ENCODE results near the gene C15orf40.
"Not testable (repeated sequence)": the region's sequence is repeated elsewhere in the genome, so short reads cannot be mapped to it uniquely, and the experiment has no call there.

The C15orf40 gene

DNA sequence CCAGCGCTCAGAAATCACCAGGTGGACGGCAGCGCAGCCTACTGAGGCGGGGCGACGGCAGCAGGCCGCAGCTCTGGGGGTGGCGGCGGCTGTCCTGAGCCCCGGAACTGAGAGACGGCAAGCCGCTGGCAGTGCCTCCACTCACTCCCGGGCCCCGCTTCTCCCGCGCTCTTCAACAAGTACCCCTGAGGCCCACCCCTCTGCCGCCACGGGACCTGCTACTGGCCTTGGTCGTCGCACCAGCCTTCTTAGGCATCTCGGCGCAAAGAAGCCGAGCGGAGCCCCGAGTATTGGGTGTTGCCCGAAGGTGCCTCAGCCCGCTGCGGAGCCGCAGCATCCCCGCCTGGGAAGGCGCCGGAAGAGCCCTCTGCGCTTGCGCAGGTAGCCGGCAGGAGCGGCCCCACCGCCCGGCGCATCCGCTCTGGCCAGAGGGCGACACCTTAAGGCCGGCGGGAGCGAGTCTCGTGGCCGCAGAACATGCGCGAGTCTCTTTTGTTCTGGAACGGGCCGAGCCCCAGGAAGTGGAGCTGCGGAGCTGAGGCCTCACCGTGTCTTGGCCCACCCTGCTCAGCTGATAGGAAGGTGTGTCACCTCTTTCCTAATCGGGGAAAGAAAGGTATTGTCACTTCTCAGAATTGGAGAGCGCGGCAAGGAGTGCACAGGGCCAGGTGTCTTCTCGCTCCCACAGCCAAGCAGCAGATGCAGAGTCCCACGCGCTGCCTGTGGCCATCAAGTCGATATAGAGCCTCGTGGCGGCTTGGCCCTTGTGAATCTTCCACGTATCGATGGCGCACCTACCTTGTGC is at the start of gene C15orf40:
C15orf40 (minus strand) TSS at position 369 of the 805 bp plus-strand sequence; CDS start at position 337, 32 bp downstream.
- DNase-seq = peak; percentile 75

DNA sequence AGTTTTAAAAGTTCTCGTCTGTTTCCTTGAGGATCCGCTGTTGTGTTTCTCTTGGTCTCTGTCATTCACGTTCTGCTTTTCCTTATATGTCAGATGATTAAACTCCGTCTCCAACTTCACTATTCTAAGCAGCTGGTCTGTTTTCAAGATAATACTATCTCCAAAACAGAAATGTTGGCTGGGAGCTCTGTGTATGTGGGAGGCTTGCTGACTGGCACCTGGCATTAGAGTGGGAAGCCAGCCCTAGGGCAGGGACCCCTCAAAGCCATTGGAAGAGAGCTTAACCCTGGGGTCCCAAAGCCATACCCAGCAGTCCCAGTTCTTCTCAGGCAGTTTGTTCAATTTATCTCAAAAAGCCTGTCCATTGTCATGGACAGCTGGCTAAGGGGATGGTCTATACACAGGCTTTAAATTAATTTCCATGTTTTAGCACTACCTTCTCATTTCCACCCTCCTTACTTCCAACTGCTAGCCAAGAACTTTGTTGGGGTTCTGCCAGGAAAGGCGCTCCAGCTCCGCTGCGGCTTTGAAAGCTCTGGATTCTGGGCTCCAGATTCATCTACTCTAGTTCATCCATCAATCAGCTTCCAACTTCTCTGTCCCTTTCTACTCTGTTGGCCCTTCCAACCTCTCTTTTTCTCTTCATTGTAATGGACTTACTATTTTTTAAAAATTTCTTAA is 46.4 kb upstream of the C15orf40 start:
- DNase-seq = no peak

DNA sequence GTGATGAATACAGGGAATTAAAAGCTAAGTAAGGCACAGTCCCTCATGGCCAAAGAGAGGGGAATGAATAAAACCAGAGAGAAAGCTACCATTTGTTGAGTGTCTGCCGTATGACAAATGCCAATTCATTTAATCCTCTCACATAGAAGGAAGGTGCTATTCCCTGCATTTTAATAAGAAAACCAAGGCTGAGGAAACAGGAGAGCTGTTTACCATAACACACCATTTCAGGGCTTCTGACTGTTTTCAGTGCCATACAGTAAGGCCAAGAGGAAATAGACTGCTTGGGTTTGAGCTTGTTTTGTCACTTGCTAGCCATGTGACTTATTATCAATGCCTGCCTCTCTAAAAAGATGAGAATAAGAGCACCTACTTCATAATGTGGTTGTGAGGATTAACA is 45.6 kb upstream of the C15orf40 start:
- DNase-seq = no peak

DNA sequence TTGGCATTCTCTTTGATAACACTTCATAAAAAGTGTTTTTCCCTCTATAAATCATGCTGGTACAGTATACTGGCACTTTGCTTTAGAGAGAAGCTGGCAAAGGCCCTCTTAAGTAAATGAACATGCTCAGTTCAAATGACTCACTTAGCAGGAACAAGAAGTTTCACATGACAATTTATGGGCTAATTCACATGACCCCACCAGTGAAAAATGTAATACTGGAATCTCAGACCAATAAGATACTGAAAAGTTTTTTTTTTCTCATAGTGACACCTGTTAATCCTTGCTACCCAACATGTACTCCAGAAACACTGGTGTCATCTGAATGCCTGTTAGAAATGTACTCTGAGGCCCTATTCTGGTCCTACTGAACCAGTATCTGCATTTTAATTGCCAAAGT is 41.7 kb upstream of the C15orf40 start:
- no peak for DNase-seq

DNA sequence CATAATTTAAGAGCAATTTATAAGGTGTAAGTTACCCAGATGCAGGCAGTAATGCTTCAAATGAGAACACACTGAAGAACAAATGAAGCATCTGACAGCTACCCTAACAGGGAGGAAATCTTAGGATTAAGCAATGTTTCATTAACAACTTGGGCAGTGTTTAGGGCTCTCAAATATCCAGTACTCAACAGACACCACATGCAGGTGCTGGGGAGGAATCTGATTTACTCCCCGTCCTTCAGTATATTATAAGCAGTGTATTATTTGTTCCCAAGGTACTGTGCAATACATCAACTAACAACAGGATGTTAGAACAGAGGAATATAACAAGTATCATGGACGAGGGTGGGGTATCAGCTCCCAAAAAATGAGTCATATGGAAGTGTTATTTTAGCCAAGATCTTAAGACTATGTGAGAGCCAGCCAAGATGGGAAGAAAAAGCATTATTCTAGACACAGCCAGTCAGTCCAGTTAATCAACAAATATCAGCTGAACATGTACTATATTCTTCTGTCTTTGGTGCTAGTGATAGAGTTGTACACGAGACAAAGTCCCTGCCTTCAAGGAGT is 35.2 kb upstream of the C15orf40 start:
- no peak for DNase-seq

DNA sequence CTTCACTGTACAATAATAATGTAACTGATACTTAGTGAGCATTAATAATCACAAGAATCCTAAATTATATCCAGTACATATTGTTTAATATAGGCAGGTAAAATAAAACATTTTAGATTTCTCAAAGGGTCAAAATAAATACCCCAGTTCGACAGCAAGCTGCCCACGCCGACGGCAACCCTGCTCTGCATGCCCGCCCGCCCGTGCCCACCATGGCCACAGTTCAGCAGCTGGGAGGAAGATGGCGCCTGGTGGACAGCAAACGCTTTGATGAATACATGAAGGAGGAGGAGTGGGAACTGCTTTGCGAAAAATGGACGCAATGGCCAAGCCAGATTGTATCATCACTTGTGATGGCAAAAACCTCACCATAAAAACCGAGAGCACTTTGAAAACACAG is 32.7 kb upstream of the C15orf40 start:
- DNase-seq = no peak

DNA sequence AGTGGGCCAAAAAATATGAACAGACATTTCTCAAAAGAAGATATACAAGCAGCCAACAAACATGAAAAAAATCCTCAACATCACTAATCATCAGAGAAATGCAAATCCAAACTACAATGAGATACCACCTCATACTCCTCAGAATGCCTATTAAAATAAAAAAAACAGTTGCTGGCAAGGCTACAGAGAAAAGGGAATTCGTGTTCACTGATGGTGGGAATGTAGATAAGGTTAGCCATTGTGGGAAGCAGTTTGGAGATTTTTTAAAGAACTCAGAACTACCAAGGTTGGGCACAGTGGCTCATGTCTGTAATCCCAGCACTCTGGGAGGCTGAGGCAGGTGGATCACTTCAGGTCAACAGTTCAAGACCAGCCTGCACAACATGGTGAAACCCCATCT is 27.8 kb upstream of the C15orf40 start:
- DNase-seq = no peak

DNA sequence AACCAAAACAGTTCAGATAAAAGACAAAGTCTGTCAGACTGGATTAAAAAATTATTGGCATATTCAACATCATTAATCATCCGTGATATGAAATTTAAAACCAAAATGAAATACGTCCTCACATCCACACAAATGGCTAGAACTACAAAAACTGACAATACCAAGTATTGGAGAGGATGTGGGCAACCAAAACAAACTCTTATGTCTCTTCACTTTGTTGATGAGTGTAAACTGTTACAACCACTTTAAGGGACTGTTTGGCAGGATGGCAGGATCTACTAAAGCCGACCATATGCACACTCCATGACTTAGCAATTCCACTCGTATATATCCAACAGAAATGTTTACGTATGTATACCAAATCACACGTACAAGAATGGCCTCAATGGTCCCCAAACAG is 24.8 kb upstream of the C15orf40 start:
- DNase-seq = no peak

DNA sequence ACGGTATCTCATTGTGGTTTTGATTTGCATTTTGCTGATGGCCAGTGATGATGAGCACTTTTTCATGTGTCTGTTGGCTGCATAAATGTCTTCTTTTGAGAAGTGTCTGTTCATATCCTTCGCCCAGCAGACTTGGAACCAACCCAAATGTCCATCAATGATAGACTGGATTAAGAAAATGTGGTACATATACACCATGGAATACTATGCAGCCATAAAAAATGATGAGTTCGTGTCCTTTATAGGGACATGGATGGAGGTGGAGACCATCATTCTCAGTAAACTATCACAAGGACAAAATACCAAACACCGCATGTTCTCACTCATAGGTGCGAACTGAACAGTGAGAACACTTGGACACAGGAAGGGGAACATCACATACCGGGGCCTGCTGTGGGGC is 19.8 kb upstream of the C15orf40 start:
- DNase-seq = not testable (repeated sequence)

DNA sequence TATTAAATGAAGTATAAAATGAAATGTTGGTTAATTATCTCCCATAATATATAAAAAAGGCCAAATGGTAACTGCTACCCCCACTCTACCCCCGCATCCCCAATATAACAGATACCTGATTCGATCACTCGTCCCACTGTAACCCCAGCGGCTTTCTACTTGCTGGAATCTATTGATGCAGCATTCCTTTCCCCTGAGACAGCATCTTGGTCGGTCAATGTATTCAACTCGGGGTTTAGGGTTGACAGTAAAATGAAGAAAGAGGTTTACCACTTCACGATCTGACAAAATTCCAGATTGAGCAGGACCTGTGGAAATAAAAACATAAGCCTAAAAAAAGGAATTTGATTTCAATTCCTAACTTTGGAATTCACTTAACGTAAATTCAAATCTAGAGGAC is 18.6 kb upstream of the C15orf40 start:
- no peak for DNase-seq

DNA sequence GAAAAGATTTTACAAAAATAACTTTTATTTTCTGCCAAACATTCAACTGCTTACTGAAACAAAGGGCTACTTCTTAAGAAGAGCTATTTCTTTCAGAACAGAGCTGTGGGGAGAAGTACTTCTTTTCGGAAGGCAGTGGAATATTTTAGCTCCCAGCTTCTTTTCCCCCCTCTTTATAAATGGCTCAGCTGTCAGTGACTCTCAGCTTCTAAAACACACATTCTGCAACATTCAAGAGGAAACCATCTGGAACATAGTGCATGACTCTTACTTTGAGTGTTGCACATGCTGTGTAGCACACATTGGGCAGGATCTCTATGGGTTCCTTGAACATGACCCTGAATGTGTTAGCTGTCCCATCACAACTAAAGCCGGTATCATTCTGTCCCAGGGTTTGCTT is 7.0 kb upstream of the C15orf40 start:
- no peak for DNase-seq

DNA sequence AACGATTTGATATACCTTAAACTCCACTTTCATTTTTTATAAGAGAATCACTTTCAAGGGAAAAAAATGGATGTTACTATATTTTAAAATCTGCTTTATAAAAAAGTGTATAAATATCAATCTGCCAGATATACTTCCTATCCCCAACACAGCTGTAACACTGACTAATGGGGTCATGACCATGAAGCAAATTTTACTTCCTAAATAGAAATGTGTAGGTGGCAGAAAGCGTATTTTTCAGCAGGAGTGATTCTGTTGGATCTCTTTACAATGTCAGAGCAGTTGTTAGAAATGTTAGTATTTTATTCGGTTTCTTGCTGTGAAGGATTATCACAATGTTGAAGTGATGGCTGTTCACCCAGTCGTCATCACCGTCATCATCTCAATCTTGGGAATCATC is 5.5 kb upstream of the C15orf40 start:
- DNase-seq = no peak

DNA sequence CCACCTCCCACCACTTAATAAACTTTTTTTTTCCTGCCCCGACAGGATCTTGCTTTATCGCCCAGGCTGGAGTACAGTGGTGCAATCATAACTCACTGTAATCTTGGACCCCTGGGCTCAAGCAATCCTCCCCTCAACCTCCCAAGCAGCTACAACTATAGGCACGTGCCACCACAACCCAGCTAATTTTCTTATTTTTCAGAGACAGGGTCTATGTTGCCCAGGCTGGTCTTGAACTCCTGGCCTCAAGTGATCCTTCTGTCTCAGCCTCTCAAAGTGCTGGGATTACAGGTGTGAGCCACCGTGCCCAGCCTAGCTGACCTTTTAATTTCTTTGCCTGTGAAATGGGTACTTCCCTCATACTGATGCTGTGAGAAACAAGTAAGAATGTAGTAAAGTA is 3.9 kb upstream of the C15orf40 start:
- DNase-seq = no peak

DNA sequence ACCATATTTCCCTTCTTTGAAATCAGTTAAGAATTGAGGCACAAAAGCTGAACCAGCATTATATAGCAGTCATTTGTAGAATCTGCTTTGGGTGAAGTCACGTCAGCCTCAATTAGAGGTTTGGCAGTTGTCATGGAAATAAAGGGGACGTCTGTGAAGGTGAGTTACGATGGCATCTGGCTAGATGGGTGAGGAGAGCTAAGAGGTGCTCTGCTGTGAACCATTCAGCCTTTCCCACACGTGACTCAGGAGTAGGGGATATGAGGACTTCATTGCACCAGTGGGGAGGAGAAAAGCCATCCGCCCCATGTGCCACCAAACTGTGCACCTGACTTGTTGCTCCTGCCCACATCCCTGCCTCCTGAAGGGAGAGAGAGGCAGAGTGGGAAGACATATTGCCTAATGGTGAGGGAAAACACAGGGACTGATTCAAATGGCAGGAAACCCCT is 2.8 kb upstream of the C15orf40 start:
- no peak for DNase-seq

DNA sequence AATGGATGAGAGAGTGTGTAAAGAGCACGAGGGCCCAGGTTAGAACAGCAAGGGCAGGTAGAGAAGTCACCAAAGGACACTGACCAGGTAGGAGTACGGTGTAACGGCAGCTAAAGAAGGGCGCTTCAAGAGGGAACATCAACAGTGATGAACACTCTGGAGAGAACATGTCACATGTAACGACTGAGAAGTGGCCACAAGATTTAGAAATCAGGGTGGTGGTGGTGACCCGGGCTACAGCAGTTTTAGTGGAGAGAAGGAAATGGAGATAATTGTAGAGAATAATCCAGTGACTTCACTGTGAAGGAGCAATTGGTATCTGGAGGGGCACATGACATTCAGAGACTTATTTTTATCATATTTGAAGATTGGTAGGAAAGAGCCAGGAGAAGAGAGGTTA is 1.2 kb upstream of the C15orf40 start:
- DNase-seq = no peak

DNA sequence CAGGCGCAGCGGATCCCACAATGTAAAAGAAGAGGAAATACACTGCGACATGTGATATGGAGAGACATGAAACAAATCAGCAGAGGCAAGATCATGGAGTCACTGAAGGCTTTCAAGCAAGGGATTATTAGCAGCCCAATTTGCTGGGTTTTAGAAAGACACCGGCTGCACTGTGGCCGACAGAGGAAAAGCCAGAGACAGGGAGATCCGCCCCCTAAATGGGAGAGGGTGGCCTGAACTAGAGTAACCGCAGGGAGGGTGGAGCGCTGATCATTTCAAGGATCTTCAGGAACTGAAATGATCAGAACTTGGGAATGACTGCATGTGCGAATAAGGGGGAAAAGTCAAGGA is 612 bp upstream of the C15orf40 start:
- no peak for DNase-seq

DNA sequence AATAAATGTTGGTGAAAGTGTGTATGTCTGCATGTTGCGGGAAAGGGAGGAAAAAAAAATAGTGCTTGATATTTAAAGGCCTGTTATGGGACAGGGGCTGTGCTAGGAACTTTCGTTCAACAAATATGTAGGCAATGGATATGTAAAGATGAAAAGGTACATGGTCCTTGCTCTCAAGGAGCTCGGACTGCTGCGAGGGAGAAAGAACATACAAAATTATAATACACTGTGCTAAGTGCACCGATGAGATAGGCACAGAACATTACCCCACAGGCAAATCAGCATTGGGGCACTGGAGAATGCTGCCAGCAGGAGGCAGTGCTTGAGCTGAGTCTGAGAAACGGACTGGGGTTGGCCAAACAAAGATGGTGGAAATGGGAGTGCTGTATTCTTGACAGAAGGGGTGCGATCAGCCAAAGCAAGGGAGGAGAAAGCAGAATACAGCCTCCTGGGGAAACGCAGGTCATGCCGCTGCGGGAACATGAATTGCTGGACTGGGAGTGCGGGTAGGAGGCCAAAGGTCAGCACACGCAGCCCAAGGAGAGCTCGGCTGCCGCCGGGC is 649 bp downstream of the C15orf40 start:
- no peak for DNase-seq

DNA sequence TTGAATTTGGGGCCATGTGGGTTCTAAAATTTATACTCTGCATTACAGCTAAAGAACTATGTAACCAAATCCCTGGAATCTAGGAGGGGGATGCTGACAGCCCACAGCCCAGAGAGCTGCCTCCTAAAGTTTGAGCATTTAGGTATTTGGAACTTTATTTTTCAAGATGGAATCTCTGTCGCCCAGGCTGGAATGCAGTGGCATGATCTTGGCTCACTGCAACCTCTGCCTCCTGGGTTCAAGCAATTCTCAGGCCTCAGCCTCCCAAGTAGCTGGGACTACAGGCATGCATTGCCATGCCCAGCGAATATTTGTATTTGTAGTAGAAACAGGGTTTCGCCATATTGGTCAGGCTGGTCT is 10.8 kb downstream of the C15orf40 start:
- not testable (repeated sequence) for DNase-seq

DNA sequence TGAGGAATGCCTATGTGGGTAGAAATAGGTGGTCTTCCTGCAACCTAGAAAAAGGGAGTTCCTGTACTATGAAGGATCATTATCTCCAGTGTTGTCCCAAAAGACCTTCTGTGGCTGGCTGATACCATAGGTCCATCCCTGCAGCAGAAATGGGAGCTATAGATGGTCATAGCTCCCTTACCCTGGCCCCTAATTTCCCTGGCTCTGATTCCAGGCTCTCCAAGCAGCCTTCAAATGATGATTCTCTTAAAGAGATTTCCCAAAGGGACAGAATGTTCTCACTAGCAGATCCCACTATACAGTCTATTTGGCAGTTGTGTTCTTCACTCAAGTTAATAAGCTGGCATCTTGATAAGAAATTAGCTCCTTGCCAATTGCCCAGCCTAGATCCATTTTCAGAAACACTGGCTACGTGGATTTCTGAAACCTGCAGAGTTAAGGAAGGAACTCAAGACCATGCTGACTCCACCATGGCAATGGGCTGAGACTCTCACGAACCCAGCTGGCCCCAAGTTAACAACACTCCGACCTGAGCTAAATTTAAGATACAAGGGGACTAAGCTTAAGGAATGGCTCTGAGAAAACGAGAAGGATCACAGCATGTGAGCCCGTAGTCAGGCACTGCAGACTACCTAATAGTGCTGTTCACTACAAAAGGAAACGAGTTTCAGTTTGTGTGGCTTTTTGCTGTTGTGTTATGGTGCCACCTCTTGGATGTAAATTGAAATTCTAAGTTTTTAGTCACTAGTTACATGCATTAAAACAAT is 11.4 kb downstream of the C15orf40 start:
- no peak for DNase-seq

DNA sequence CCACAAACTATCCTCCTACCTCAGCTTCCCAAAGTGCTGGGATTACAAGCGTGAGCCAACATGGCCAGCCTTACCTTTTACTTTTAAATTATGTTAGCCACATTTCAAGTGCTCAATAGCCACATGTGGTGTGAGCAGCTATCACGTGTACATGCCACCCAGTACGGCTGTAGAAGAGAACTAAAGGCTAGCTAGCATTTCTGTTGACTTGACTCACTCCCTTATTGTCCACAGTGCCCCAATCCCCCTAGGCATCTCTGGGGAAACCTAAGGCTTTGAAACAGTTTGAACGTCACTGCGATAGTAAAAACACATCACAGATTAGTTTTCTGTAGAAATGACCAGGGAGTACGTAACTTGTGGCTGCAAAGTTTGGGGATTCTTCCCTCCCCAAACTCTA is 12.0 kb downstream of the C15orf40 start:
- DNase-seq = no peak

DNA sequence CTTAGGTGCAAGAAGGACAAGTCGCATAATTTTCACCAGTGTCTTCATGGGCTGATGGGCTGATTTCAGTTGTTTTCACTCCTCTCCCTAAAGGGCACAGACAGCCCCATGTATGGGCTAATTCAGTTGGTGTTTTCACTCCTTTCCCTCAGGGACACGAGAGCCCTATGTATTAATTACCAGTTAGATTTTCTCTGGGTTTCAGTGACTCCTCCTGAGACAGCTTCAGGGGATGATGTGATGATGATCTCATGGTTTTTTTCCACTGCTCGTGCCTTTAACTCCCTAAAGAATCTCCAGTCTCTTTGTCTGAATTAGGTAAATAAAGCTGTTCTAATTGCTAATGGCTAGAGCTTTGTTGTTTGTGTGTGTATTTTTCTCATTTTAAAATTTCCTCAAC is 15.5 kb downstream of the C15orf40 start:
- DNase-seq = no peak

DNA sequence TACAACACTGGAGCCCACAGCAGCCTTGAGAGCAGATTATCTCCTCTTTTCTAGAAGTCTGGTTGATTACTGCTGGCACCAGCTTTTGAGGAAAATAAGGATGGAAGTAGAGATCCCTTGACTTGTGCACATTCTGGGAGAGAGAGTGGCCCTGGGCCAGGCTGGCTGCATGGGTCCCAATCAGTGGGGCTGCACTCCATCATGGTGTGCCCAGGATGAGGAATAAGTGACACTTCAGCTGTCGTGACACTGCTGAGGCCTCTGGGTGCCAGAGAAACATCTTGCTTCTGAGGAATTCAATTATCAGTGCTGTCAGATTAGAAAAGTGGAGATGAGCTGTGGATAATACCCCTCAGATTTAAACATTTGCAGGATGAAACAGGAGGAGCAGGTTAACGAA is 16.4 kb downstream of the C15orf40 start:
- no peak for DNase-seq

DNA sequence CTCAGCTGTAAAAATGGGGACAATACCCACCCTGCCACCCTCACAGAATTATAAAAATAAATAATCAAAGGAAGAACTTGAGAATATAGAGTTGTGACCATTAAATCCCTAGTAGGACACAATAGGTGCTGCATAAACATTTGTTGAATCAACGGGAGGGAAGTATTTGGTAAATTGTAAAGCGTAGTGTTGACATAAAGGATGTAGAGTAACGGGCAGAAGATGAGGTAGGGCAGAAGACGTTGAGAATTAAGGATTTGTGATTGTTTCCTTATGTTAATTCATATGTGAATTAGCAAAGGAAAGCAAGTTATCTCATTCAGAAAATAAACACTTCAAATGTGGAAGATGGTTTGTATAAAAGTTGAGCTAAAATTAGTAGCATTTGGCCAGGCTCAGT is 18.3 kb downstream of the C15orf40 start:
- no peak for DNase-seq

Measured in NCI-H510A (cell line).